Neural progenitor cell (in vitro differentiated cells): ENCODE data around the gene UNC13D. TPM values are rescaled to one million over a fixed set of nuclear protein-coding genes. Genes with fewer than 3 reads are reported as not detected.
A peak's percentile ranks its signal among the peaks of the same experiment; 100 is the strongest.

Source experiments
- DNase-seq: peaks from one replicate; pipeline ENCODE4 v3.0.0-alpha.2; 2016; ENCODE audit warnings: low spot score
- H2AFZ ChIP-seq: fragments of 200-600 bp; sonication (generic); replicated peaks from 2 replicates; pipeline ENCODE4 v1.6.1; 2016; ENCODE audit warnings: antibody characterized with exemption
- H3F3A ChIP-seq: fragments of 200-600 bp; sonication (generic); 2 replicates; pipeline ENCODE4 v1.6.1; 2016; ENCODE audit warnings: antibody characterized with exemption, low read depth
- H3K27ac ChIP-seq: fragments of 200-600 bp; sonication (generic); 2 replicates; pipeline ENCODE4 v1.5.1; 2016; ENCODE audit warnings: mild to moderate bottlenecking
- H3K27me3 ChIP-seq: fragments of 200-600 bp; sonication (generic); 2 replicates; pipeline ENCODE4 v1.6.1; 2016; ENCODE audit warnings: mild to moderate bottlenecking, moderate library complexity
- H3K36me3 ChIP-seq: fragments of 200-600 bp; sonication (generic); 2 replicates; pipeline ENCODE4 v1.5.1; 2016
- H3K4me1 ChIP-seq: fragments of 200-600 bp; sonication (generic); 2 replicates; pipeline ENCODE4 v1.6.1; 2016; ENCODE audit warnings: mixed run types
- H3K4me2 ChIP-seq: fragments of 200-600 bp; sonication (generic); 2 replicates; pipeline ENCODE4 v1.6.1; 2016
- H3K4me3 ChIP-seq: fragments of 200-600 bp; sonication (generic); 2 replicates; pipeline ENCODE4 v1.5.1; 2016
- H3K79me2 ChIP-seq: fragments of 200-600 bp; sonication (generic); 2 replicates; pipeline ENCODE4 v1.6.1; 2016; ENCODE audit warnings: low read depth
- H3K9ac ChIP-seq: fragments of 200-600 bp; sonication (generic); 2 replicates; pipeline ENCODE4 v1.6.1; 2016
- H3K9me3 ChIP-seq: fragments of 200-600 bp; sonication (generic); 2 replicates; pipeline ENCODE4 v1.5.1; 2016; ENCODE audit warnings: low read depth
- H4K20me1 ChIP-seq: fragments of 200-600 bp; sonication (generic); 2 replicates; pipeline ENCODE4 v1.6.1; 2016; ENCODE audit warnings: low read depth
- H3K27ac Mint-ChIP-seq: 3 replicates; pipeline ENCODE4 v1.8.0; 2021; ENCODE audit warnings: mixed read lengths
- H3K27me3 Mint-ChIP-seq: 2 replicates; pipeline ENCODE4 v1.8.0; 2022; ENCODE audit warnings: low read depth, mild to moderate bottlenecking, inconsistent platforms, moderate library complexity, mixed read lengths; ENCODE audit not compliant: insufficient read depth
- H3K36me3 Mint-ChIP-seq: 3 replicates; pipeline ENCODE4 v1.8.0; 2021; ENCODE audit warnings: mixed read lengths
- H3K4me1 Mint-ChIP-seq: 3 replicates; pipeline ENCODE4 v1.8.0; 2021; ENCODE audit warnings: mixed read lengths
- H3K4me3 Mint-ChIP-seq: 3 replicates; pipeline ENCODE4 v1.8.0; 2021; ENCODE audit warnings: mild to moderate bottlenecking, moderate library complexity, mixed read lengths
- H3K9me3 Mint-ChIP-seq: 3 replicates; pipeline ENCODE4 v1.8.0; 2020; ENCODE audit warnings: mixed read lengths
- EZH2 ChIP-seq: fragments of 200-600 bp; sonication (generic); IDR thresholded peaks from 2 replicates; pipeline ENCODE4 v1.6.1; 2017; ENCODE audit warnings: antibody characterized with exemption, mild to moderate bottlenecking, moderate library complexity
- EZH2phosphoT487 ChIP-seq: fragments of 200-600 bp; sonication (generic); IDR thresholded peaks from 2 replicates; pipeline ENCODE4 v1.6.1; 2017; ENCODE audit warnings: antibody characterized with exemption
- total RNA-seq: library from RNA; depleted of rRNA; stranded (reverse); fragments of >200 nt; gene quantifications from 2 replicates; pipeline ENCODE4 v1.2.3, GENCODE V29; 2015; ENCODE audit warnings: low replicate concordance
- TF ChIP-seq, protein P1 (sequence below): fragments of 200-600 bp; sonication (generic); IDR thresholded peaks from 2 replicates; pipeline ENCODE4 v1.5.1; 2017; ENCODE audit warnings: antibody characterized with exemption, mild to moderate bottlenecking

Gene UNC13D
- total RNA-seq, 1 donor from 2014 or later, result 0.09 TPM

DNA sequence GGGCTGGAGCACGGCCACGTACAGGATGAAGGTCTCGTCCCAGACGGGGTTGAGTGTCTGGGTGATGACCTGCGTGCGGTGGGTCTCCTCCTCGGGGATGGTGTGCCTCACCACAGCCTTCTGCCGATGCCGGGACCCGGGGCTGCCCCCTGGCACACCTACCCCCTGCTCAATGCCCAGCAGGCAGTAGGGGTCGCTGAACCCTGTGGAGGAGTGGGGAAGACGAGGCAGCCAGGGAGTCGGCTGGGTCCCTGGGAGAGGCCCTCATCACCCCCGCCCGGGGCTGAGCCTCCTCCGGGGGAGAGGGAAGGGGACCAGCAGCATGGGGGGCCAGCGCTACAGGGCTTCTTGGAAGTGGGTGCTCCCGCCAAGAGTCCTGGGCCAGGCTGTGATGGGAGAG lies 1.8 kb downstream of the UNC13D start:
- Mint-ChIP-seq H3K4me1 (peaks cover 6% of the 10 kb centered on the region), H3K27ac (peak overlapping the region; percentile 33), H3K9me3 (no peaks in the 10 kb centered on the region), H3K36me3 (no peaks in the 10 kb centered on the region), H3K27me3 (peaks cover 3% of the 10 kb centered on the region), H3K4me3 (no peak overlapping the region)
- Histone ChIP-seq H3K27ac (no peak overlapping the region), H3K4me1 (no peaks in the 10 kb centered on the region), H3K9ac (no peak overlapping the region), H3K79me2 (no peaks in the 10 kb centered on the region), H3K4me3 (no peak overlapping the region), H3K9me3 (no peaks in the 10 kb centered on the region), H3K4me2 (no peak overlapping the region), H3K27me3 (no peaks in the 10 kb centered on the region), H3K36me3 (no peaks in the 10 kb centered on the region), H4K20me1 (peaks cover 6% of the 10 kb centered on the region), H2AFZ (no peak overlapping the region), H3F3A (peaks cover 14% of the 10 kb centered on the region)
- no peak for DNase-seq
- TF ChIP-seq, protein P1, sequence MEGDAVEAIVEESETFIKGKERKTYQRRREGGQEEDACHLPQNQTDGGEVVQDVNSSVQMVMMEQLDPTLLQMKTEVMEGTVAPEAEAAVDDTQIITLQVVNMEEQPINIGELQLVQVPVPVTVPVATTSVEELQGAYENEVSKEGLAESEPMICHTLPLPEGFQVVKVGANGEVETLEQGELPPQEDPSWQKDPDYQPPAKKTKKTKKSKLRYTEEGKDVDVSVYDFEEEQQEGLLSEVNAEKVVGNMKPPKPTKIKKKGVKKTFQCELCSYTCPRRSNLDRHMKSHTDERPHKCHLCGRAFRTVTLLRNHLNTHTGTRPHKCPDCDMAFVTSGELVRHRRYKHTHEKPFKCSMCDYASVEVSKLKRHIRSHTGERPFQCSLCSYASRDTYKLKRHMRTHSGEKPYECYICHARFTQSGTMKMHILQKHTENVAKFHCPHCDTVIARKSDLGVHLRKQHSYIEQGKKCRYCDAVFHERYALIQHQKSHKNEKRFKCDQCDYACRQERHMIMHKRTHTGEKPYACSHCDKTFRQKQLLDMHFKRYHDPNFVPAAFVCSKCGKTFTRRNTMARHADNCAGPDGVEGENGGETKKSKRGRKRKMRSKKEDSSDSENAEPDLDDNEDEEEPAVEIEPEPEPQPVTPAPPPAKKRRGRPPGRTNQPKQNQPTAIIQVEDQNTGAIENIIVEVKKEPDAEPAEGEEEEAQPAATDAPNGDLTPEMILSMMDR, result no peak
- TF ChIP-seq EZH2, result no peak
- TF ChIP-seq EZH2phosphoT487, result no peak

DNA sequence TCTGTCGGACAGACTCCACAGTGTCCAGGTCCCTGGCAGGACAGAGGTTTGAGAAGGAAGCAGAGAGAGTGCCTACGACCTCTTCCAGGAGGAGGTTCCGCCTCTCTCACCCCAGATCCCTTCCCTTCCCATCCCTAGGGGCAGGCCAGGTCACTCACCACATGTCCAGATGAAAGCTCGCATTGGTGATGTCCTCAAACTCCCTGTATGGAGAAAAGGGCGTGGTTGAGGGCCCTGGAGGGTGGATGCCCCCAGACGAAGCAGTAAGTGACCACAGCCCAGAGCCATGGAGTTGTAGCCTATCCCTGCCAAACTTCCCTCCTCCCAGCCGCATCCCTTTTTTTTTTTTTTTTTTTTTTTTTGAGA lies 3.4 kb downstream of the UNC13D start:
- no peaks in the 10 kb centered on the region for H3K36me3 ChIP-seq
- no peak for TF ChIP-seq EZH2
- TF ChIP-seq EZH2phosphoT487, result no peak
- H3K27ac ChIP-seq, result no peak overlapping the region
- peaks cover 10% of the 10 kb centered on the region for H3F3A ChIP-seq
- Mint-ChIP-seq H3K4me3 (no peak overlapping the region), H3K27me3 (peaks cover 2% of the 10 kb centered on the region), H3K36me3 (no peaks in the 10 kb centered on the region), H3K4me1 (peaks cover 6% of the 10 kb centered on the region), H3K27ac (no peak overlapping the region), H3K9me3 (no peaks in the 10 kb centered on the region)
- DNase-seq, result no peak
- H3K9me3 ChIP-seq, result no peaks in the 10 kb centered on the region
- no peak overlapping the region for H3K4me3 ChIP-seq
- peak overlapping the region; percentile 32 for H3K9ac ChIP-seq
- no peak overlapping the region for H2AFZ ChIP-seq
- no peak overlapping the region for H3K4me2 ChIP-seq
- H3K4me1 ChIP-seq, result no peaks in the 10 kb centered on the region
- no peaks in the 10 kb centered on the region for H3K27me3 ChIP-seq
- peaks cover 5% of the 10 kb centered on the region for H4K20me1 ChIP-seq
- no peaks in the 10 kb centered on the region for H3K79me2 ChIP-seq

DNA sequence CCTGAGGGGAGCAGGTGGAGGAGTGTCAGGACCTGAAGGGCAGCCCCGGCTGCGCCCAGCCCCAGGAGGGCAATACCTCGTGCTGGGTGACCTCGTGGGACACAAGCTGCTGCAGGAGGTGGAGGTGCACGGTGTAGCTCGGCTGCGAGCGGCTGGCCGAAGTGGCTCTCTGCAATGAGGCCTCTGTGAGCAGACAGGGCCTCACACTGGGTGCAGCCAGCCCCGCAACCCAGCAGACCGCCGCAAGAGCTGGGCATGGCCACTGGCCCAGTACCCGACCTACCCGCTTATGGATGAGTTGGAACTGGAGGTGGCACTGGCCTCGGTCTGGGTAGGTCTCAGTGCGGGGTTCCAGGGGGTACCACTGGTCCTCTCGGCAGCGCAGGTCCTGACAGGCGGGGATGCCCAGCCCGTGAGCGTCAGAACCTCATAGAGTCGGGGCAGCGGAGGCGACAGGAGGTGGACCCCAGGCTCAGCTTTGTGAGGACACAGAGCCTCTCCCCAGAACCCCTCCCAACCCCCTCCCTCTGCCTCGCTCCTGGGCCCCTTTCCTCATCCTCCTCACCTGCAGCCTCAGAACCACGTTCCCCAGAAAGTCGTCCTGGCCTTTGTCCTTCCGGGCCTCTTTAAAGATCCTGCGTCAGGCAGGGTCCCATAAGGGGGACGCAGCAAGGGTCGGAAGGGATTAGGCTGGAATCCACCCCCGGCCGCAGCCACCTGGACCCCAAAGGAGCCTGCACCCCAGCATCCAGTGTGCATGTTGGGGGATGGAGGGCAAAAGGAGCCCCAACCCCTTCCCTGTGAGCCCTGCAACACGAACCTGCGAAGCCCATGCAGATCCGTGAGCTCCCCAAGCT lies 4.0 kb downstream of the UNC13D start:
- no peaks in the 10 kb centered on the region for H4K20me1 ChIP-seq
- no peaks in the 10 kb centered on the region for H3K27me3 ChIP-seq
- no peaks in the 10 kb centered on the region for H3K4me1 ChIP-seq
- no peak for DNase-seq
- H3K36me3 ChIP-seq, result no peaks in the 10 kb centered on the region
- no peaks in the 10 kb centered on the region for H3K4me1 Mint-ChIP-seq
- H3K4me3 Mint-ChIP-seq, result no peak overlapping the region
- peak overlapping the region; percentile 32 for H3K9ac ChIP-seq
- H3K27ac Mint-ChIP-seq, result no peak overlapping the region
- H3K9me3 ChIP-seq, result no peaks in the 10 kb centered on the region
- TF ChIP-seq EZH2, result no peak
- H3K36me3 Mint-ChIP-seq, result no peaks in the 10 kb centered on the region
- no peaks in the 10 kb centered on the region for H3K9me3 Mint-ChIP-seq
- peaks cover 2% of the 10 kb centered on the region for H3K27me3 Mint-ChIP-seq
- no peaks in the 10 kb centered on the region for H3K79me2 ChIP-seq
- H2AFZ ChIP-seq, result no peak overlapping the region
- no peak overlapping the region for H3K4me2 ChIP-seq
- no peak overlapping the region for H3K27ac ChIP-seq
- H3F3A ChIP-seq, result peaks cover 4% of the 10 kb centered on the region
- no peak overlapping the region for H3K4me3 ChIP-seq

DNA sequence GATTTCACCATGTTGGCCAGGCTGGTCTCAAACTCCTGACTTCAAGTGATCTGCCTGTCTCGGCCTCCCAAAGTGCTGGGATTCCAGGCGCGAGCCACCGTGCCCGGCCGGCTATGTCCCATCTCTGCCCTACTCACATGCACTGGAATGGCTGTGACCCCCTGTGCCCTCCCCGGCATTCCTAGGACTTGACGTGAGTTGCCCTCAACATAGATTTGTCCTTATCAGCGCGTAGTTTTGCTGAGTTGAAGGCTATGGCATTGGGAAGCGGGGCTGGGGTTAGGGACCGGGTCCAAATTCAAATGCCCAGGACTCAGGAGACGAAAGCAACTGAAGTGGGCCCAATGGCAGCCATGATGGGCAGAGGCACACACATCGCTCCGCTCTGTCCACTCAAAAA lies 5.8 kb downstream of the UNC13D start:
- Mint-ChIP-seq H3K27me3 (peaks cover 2% of the 10 kb centered on the region), H3K27ac (no peak overlapping the region)

More for the DNA sequence above, 5.8 kb downstream of the UNC13D start:
- no peak for DNase-seq
- H3K9me3 Mint-ChIP-seq, result no peaks in the 10 kb centered on the region
- Histone ChIP-seq H4K20me1 (no peaks in the 10 kb centered on the region), H3K27me3 (no peaks in the 10 kb centered on the region), H3K4me1 (no peaks in the 10 kb centered on the region), H2AFZ (no peak overlapping the region), H3K4me2 (no peak overlapping the region), H3F3A (no peaks in the 10 kb centered on the region), H3K79me2 (no peaks in the 10 kb centered on the region), H3K27ac (no peak overlapping the region), H3K4me3 (no peak overlapping the region), H3K36me3 (no peaks in the 10 kb centered on the region), H3K9me3 (no peaks in the 10 kb centered on the region), H3K9ac (no peak overlapping the region)
- TF ChIP-seq EZH2phosphoT487 (no peak), EZH2 (no peak)
- TF ChIP-seq, protein P1, result no peak
- H3K4me1 Mint-ChIP-seq, result peaks cover under 1% of the 10 kb centered on the region
- no peak overlapping the region for H3K4me3 Mint-ChIP-seq
- no peaks in the 10 kb centered on the region for H3K36me3 Mint-ChIP-seq
